Activated CD8-positive, alpha-beta memory T cell treated with anti-CD3 and anti-CD28 coated beads, Interleukin-2, amount 50 U/mL, for 4 hours (primary cell): ENCODE results near the gene TYW3.

Source experiments
- DNase-seq: peaks from one replicate; pipeline ENCODE4 v3.0.0-alpha.2; 2020

TYW3 gene

GRCh38 chr1:74732960-74733603 is at the start of gene TYW3, which contains the start of gene CRYZ:
TSS of gene TYW3 (plus strand) at chr1:74733152. CDS start at chr1:74733245, 93 bp downstream.
TSS of gene CRYZ (minus strand) at chr1:74733050. CDS start at chr1:74724821, 8,229 bp downstream.
- peak; percentile 81 for DNase-seq

- DNase-seq = no peak
Measured at GRCh38 chr1:74683656-74684055, 49.3 kb upstream of the TYW3 start.

- DNase-seq = no peak
Measured at GRCh38 chr1:74684301-74684700, 48.7 kb upstream of the TYW3 start.

- no peak for DNase-seq
Measured at GRCh38 chr1:74686928-74687327, 46.0 kb upstream of the TYW3 start.

GRCh38 chr1:74689621-74690363 is 43.2 kb upstream of the TYW3 start:
- DNase-seq = peak; percentile 19

- no peak for DNase-seq
Measured at GRCh38 chr1:74690364-74690696, 42.6 kb upstream of the TYW3 start.

- no peak for DNase-seq
Measured at GRCh38 chr1:74690909-74691308, 42.0 kb upstream of the TYW3 start.

- no peak for DNase-seq
Measured at GRCh38 chr1:74693473-74693872, 39.5 kb upstream of the TYW3 start.

- DNase-seq = no peak
Measured at GRCh38 chr1:74697832-74698231, 35.1 kb upstream of the TYW3 start.

GRCh38 chr1:74699331-74699730 is 33.6 kb upstream of the TYW3 start:
- no peak for DNase-seq

- no peak for DNase-seq
Measured at GRCh38 chr1:74703386-74704182, 29.4 kb upstream of the TYW3 start.

GRCh38 chr1:74712881-74713280 is 20.1 kb upstream of the TYW3 start:
- DNase-seq = no peak

- DNase-seq = no peak
Measured at GRCh38 chr1:74713849-74714248, 19.1 kb upstream of the TYW3 start.

- DNase-seq = no peak
Measured at GRCh38 chr1:74714429-74715235, 18.3 kb upstream of the TYW3 start.

GRCh38 chr1:74715236-74715502 is 17.8 kb upstream of the TYW3 start:
- no peak for DNase-seq

- DNase-seq = no peak
Measured at GRCh38 chr1:74715806-74716205, 17.1 kb upstream of the TYW3 start.

GRCh38 chr1:74716822-74717221 is 16.1 kb upstream of the TYW3 start:
- DNase-seq = no peak

GRCh38 chr1:74717626-74718025 is 15.3 kb upstream of the TYW3 start:
- no peak for DNase-seq

GRCh38 chr1:74726063-74726462 is 6.9 kb upstream of the TYW3 start:
- DNase-seq = no peak

GRCh38 chr1:74728736-74729135 is 4.2 kb upstream of the TYW3 start:
- no peak for DNase-seq

GRCh38 chr1:74729741-74730478 is 3.0 kb upstream of the TYW3 start:
- no peak for DNase-seq

- no peak for DNase-seq
Measured at GRCh38 chr1:74731399-74732052, 1.4 kb upstream of the TYW3 start.
